ENCODE data around the gene LMO4.

GRCh38 chr1:87318806-87319205 lies 9.9 kb upstream of the LMO4 start:
- TF ChIP-seq EZH2 (IDR thresholded peaks at IDR 0.05; ENCODE audit: low read length) (no peak), CTCF (optimal IDR thresholded peaks at IDR 0.05 in 1 of 3, IDR thresholded peaks at IDR 0.05 in 1 of 3, conservative IDR thresholded peaks at IDR 0.05 in 1 of 3; ENCODE audit: extremely low read depth in 1 of 3, insufficient read depth in 2 of 3, low read length in 3 of 3) (no peak)
